Islet precursor cell (in vitro differentiated cells): ENCODE results near the gene LALBA.
A peak's percentile ranks its signal among the peaks of the same experiment; 100 is the strongest.
"Not testable (repeated sequence)": the region's sequence is repeated elsewhere in the genome, so short reads cannot be mapped to it uniquely, and the experiment has no call there.

ENCODE experiments used
- DNase-seq: peaks from one replicate; pipeline ENCODE4 v3.0.0-alpha.2; 2018

Gene LALBA

DNA sequence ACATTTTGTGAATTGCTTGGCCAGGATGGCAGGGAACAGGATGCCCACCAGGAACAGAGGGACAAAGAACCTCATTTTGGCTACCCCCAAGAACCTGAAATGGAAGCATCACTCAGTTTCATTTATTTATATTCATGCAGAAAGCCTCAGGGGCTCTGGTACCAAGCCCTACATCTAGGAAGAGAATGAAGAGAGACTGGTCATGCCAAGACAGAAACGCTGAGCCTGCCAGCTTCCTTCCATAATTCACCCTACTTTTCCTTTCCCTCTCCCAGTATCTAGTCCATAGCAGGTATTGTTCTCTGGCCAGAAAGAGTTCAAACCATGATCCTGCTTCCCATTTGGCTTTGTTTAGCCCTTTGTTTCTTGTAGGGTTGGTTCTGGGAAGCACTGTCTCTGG lies at the start of gene LALBA:
TSS of gene LALBA (minus strand) at position 101 of the 400 bp plus-strand sequence. CDS start at position 75, 26 bp downstream.
- no peak for DNase-seq

DNA sequence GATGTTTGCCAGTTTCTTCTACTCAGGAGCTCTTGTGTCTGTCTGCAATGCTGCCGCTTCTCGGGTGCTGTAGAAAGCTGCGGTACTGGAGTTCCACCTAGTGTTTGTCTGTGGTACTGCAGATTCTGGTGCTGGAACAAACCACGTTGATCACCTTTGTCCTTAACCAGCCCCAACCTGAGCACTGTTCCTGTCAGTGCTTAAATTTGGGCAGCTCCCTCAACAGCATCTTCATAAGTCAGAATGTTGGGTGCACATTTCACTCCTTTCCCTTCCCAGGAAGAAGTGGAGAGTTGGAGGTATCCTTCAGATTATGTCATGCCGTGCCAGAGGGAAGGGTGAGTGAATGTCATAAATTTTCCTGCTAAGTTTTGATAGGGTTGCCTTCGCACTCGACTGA lies 48.7 kb upstream of the LALBA start:
- peak; percentile 90 for DNase-seq

DNA sequence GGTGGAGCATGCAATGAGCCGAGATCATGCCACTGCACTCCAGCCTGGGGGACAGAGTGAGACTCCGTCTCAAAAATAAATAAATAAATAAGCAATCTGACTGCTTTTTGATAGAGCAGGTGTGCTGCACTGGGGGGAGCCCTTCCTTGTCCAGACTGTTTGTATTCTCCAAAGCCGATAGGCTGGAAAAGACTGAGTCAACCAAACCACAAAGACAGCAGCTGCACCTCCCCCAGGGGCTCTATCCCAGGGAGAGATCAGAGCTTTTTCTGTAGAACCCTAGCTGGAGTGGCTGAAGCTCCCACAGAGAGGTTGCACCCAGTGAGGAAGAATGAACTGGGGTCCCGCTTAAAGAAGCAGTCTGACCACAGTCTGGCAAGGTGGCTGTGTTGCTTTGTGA lies 45.8 kb upstream of the LALBA start:
- DNase-seq, result no peak

DNA sequence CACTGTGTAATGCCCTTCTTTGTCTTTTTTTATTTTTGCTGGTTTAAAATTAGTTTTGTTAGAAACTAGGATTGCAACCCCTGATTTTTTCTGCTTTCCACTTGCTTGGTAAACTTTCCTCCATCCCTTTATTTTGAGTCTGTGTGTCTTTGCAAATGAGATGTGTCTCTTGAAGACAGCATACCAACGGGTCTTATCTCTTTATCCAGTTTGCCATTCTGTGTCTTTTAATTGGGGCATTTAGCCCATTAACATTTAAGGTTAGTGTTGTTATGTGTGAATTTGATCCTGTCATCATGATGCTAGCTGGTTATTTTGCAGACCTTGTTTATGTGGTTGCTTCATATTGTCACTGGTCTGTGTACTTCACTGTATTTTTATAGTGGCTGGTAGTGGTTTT lies 43.5 kb upstream of the LALBA start:
- no peak for DNase-seq

DNA sequence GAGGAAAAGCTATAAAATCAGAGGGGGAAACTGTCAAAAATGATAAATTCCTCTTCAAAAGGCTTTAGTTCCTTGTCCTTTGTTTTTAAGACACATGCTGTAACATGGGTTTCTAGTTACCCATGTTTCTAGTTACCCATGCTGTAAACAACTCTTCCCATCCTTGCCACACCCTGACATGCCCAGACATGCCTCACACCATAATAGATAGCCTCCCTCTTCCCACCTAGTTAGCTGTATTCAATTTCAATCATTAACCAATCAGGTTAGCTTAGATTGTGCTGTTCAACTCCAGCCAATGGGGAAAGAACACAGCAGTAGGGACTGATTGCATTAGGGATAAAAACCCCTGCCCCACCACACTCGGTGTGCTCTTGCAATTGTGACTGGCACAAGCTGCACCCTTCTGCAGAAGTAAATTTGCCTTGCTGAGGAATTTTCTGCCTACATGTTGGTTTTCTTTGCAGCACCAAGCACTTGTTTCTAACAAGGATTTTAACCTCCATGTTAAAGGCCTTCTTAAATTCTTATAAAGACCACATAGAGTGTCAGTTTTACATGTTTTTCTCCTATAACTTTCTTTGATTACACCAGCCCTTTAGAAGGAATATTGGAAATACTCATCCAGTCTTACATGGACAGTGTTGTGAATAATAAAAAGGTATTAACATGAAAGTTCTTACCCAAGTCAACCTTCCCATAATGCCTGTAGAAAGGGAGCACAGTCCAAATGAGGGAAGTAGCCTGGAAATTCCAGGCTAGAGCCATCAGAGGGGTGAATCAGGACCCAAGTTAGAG lies 32.5 kb upstream of the LALBA start:
- no peak for DNase-seq

DNA sequence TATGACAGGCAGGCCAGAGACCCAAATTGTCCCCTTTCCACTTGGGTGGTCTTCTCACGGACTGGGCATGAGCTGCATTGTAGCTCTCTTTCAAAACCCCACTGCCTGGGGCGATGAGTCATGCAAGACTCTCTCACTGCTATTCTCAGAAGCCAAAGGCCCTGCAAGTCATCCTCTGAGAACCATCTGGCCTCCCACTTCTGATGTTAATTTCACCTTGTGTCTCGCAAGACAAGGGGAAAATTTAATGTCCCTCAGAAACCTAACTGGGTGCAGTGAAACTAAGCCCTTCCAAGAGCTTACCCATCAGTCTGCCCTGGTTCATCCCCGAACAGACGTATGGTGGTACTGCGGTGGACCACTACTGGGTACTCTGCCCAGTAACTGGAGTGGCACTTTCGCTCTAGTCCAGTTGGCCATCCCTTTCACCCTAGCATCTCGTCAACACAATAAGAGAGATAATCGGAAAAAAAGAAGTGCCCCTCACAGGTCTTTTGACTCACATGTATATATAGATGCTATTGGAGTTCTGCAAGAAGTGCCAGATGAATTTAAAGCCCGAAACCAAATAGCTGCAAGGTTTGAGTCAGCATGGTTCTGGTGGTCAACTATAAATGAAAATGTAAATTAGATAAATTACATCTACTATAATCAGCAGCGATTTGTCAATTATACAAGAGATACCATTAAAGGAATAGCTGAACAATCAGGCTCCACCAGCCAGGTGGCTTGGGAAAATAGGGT lies 31.3 kb upstream of the LALBA start:
- peak; percentile 91 for DNase-seq

DNA sequence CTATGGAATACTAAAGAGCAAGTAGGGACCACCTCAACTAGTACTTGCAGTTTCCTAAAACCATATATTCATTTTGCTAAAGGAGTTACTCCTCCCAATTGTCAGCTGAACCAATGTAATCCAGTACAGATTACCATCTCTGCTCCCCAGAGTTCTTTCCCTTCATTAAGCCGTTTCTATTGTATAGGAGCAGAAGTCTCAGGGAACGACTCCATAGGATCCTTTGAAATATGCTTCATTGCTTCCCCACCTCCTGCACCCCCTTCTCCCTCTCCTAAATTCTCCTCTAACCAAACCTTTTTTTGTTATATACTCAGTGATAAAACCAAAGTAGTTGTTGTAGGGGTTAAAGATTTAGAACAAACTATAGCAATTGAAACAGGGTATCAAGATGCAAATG lies 30.7 kb upstream of the LALBA start:
- no peak for DNase-seq

DNA sequence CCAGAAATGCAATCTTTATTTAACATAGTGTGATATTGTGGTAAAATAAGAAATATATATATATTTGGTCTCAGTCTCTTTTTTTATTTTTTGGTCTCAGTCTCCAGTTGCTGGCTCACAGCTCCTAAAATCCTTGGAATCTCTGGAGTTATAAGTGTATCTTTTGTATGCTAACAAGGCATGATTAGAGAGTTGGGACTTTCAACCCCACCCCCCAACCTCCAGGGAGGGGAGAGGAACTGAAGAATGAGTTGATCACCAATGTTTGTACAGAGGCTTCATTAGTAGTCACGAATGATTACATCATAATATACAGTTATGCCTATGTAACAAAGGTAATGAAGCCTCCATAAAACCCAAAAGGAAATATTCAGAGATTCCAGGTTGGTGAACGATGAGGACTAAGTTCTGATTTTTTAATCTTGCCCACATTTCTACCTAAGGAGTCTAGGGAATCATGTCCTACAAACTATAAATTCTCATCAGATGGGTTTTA lies 22.8 kb upstream of the LALBA start:
- no peak for DNase-seq

DNA sequence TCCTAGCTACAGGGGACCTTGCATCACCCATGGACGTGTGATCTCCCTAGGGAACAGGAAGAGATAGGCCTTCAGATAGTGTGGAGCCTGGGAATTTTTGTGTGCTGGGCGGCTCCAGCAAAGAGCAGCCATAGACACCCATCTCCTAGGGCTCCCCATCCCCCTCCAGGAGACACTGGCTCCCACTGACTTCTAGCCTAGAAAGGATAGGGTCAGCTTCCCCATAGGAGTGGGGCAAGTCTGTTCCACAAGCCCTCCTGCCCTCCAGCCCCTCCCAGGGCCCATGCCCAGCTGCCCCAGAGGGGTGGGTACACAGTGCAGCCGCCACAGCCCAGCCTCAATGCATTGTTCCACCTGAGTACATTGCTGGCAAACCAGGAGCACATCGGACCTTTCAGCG lies 16.5 kb upstream of the LALBA start:
- no peak for DNase-seq

DNA sequence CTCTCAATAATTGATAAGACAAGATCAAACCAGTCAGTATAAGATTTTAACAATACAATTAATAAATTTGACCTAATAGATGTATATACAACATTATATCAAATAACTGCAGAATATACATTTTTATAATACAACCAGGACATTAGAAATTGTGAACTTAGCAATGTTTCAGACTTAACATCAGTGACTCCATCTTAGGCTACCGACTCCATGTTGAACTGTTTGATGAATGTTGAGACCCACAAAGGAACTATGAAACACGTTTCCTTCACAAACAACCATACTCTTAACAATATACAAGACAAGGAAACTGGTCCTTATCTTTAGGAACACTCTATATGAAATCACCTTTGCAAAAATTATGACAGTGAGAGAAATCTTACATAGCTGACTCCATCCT lies 13.9 kb upstream of the LALBA start:
- DNase-seq, result no peak

DNA sequence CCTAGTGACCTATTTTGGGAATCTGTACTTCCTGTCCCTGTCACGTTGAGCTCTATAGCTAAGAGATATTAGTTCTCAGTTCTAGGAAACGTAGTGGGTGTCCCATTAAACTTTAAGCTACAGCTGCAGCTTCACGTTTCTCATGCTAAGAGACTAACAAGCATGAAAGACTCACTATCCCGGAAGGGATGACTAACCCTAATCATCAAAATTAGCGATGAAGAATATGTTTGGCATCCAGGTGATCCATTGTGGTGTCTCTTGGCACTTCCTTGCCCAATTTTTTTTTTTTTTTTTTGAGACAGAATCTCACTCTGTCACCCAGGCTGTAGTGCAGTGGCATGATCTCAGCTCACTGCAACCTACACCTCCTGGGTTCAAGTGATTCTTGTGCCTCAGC lies 11.0 kb upstream of the LALBA start:
- no peak for DNase-seq

DNA sequence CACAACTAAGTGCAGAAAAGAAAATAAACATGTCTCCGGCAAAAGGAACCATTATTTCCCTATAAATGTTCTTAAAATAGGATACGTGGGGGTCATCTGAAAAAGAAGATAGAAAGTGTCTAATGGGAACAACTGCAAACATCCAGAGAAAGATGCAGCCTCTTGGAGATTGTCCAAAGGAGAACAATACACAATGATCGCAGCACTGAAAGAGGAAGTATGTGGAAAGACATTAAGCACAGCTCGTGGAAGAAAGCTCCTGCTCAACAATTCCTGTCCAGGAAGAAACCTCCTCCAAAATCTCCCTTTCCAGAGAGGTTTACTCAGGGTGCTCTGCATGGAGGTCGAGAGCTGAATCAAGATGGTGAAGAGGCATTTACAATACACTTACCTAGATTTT lies 2.5 kb upstream of the LALBA start:
- no peak for DNase-seq

DNA sequence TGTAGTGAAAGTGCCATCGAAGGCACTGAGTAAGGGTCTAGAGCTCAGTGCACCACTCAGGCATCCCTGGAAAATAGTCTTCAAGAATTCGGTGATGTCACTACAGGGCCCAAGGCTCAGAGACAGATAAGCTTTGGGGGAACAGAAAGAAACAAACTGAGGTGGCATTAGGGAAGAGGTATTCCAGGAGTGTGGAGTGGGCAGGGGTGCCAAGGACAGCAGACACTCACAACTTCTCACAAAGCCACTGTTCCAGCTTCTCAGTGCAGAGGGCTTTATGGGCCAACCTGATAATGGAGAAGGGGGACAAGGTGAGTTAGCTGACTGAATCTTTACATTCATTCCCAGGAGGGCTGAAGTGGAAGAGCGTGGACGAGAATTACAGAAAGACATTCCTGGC lies 2.1 kb downstream of the LALBA start:
- DNase-seq, result peak; percentile 17

DNA sequence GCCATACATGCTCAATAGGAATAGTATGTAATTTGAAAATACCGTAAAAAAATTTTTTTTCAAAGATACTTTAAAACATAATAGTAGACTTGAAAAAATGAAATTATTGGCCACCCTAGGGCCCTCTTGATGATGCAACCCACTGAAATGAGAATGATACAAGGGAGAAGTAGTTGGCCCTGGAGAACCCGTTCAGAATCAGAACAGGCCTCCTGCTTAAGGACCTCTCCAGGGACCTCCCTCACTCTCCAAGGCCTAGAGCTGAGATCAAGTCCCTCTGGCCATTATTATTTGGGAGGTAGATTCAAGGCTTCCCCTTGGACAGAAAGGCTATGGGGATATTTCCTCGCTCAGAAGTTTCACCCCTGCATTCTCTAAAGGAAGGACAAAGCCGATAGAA lies 11.9 kb downstream of the LALBA start:
- DNase-seq, result peak; percentile 28

DNA sequence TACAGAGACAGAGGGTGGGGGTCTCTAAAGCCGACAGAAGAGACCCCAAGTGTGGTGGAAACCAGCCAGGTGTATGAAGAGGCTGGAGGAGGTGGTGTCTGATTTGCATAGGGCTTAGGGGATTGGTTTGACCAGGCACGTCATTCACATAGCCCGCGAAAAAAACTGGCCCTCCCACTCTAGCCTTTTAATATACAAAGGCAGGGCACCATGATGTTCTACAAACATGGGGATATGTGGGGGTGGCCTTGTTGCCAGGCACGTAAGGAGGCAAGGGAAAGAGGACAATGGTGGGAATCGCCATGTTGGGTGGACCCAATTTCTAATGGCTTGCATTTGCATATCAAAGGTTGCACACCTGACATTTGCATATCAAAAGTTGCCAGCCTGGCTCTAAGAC lies 13.2 kb downstream of the LALBA start:
- no peak for DNase-seq

DNA sequence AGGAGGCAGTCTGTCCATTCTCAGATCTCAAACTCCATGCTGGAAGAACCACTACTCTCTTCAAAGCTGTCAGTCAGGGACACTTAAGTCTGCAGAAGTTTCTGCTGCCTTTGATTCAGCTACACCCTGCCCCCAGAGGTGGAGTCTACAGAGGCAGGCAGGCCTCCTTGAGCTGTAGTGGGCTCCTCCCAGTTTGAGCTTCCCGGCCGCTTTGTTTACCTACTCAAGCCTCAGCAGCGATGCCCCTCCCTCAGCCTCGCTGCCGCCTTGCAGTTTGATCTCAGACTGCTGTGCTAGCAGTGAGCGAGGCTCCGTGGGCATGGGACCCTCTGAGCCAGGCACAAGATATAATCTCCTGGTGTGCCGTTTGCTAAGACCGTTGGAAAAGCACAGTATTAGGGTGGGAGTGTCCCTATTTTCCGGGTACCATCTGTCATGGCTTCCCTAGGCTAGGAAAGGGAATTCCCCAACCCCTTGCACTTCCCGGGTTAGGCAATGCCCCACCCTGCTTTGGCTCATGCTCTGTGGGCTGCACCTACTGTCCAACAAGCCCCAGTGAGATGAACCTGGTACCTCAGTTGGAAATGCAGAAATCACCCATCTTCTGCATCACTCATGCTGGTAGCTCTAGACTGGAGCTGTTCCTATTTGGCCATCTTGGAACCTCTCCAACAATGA lies 16.0 kb downstream of the LALBA start:
- peak; percentile 48 for DNase-seq

DNA sequence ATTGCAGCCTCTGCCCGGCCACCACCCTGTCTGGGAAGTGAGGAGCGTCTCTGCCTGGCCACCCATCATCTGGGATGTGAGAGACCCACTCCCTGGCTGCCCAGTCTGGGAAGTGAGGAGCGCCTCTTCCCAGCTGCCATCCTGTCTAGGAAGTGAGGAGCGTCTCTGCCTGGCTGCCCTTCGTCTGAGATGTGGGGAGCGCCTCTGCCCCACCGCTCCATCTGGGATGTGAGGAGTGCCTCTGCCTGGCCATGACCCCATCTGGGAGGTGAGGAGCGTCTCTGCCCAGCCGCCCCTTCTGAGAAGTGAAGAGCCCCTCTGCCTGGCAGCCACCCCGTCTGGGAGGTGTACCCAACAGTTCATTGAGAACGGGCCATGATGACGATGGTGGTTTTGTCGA lies 18.2 kb downstream of the LALBA start:
- DNase-seq, result not testable (repeated sequence)

DNA sequence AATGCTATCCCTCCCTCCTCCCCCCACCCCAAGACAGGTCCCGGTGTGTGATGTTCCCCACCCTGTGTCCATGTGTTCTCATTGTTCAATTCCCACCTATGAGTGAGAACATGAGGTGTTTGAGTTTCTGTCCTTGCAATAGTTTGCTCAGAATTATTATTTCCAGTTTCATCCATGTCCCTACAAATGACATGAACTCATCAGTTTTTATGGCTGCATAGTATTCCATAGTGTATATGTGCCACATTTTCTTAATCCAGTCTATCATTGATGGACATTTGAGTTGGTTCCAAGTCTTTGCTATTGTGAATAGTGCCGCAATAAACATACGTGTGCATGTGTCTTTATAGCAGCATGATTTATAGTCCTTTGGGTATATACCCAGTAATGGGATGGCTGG lies 22.8 kb downstream of the LALBA start:
- not testable (repeated sequence) for DNase-seq

DNA sequence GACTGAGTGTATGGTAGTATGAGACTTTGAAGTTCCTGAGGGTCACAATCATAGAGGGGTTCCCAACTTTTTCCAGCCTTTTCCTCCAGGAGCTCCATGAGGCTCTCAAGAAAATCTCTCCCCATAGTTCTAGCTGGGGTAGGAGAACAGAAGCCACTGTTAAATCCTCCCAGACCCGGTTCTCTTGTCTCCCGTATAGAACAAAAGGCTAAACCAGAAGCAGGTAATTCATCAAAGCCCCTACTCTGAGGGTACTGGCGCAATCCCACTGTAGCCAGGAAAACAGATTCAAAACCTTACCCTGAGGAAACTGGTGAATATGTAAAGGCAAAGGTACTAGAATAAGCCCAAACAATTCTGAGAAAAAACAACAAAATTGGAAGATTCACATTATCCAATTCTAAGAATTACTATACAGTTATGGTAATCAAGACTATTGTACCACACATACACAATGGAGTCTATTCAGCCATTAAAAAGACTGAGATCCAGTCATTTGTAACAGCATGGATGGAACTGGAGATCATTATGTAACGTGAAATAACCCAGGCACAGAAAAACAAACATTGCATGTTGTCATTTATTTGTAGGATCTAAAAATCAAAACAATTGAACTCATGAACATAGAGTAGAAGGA lies 23.9 kb downstream of the LALBA start:
- DNase-seq, result no peak

DNA sequence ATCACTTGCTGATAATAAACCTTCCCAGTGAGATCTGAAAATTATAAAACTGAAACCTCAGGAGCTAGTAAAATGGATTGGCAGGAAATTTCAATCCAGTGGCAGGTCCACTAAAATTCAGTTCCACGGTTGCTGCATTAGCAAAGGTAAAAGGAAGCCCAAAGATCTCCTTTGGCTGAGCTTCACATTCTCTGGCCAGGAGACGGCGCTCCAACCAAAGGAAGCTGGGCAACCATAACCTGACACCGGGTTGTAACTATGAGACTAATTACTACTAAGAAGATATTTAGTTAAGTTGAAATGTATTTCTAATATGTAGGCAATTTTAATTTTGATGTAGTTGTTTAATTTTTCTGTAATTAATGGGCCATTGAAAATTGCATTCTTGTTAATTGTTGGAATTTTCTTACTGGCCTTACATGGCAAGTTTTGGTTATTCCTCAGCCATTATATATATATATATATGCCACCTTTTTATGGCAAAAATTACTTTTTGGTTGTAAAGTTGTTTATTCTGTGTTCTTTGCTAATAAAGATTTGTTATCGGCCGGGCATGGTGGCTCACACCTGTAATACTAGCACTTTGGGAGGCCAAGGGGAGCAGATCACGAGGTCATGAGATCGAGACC lies 27.4 kb downstream of the LALBA start:
- peak; percentile 73 for DNase-seq

DNA sequence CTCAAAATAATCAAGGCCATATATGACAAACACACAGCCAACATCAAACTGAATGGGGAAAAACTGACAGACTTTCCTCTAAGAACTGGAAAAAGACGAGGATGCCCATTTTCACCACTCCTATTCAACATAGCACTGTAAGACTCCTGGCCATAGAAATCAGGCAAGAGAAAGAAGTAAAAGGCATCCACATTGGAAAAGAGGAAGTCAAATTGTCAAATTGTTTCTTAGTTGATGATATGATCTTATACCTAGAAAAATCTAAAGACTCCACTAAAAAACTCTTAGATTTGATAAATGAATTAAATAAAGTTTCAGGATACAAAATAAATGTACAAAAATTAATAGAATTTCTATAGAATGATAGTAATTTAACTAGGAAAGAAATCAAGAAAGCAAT lies 33.2 kb downstream of the LALBA start:
- no peak for DNase-seq

DNA sequence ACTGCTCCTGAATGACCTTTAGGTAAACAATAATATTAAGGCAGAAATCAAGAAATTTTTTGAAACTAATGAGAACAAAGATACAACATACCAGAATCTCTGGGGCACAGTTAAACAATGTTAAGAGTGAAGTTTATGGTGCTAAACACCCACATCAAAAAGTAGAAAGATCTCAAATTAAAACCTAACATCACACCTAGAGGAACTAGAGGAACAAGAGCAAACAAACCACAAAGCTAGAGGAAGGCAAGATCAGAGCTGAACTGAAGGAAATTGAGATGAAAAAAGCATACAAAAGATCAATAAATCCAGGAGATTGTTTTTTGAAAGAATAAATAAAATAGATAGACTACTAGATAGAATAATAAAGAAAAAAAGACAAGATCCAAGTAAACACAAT lies 37.2 kb downstream of the LALBA start:
- no peak for DNase-seq
